ENCODE data around the gene HAP1.
"Not testable (repeated sequence)": the region's sequence is repeated elsewhere in the genome, so short reads cannot be mapped to it uniquely, and the experiment has no call there.

The HAP1 gene

GRCh38 chr17:41734139-41734948, at the start of gene HAP1:
TSS of gene HAP1 (minus strand) at chr17:41734643. CDS start at chr17:41734634, 9 bp downstream.
- no peak for FAIRE-seq

GRCh38 chr17:41782142-41782541, 47.7 kb upstream of the HAP1 start:
- no peak for FAIRE-seq

- FAIRE-seq, result no peak
Measured at GRCh38 chr17:41781404-41782110, 47.1 kb upstream of the HAP1 start.

GRCh38 chr17:41779954-41780353, 45.5 kb upstream of the HAP1 start:
- no peak for FAIRE-seq

- no peak for FAIRE-seq
Measured at GRCh38 chr17:41777574-41778188, 43.2 kb upstream of the HAP1 start.

GRCh38 chr17:41777157-41777573, 42.7 kb upstream of the HAP1 start:
- no peak for FAIRE-seq

- not testable (repeated sequence) for FAIRE-seq
Measured at GRCh38 chr17:41776262-41776900, 41.9 kb upstream of the HAP1 start.

GRCh38 chr17:41775394-41776226, 41.2 kb upstream of the HAP1 start:
- no peak for FAIRE-seq

GRCh38 chr17:41773731-41774193, 39.3 kb upstream of the HAP1 start:
- FAIRE-seq, result no peak

- no peak for FAIRE-seq
Measured at GRCh38 chr17:41773190-41773588, 38.7 kb upstream of the HAP1 start.

GRCh38 chr17:41772586-41773189, 38.2 kb upstream of the HAP1 start:
- FAIRE-seq, result no peak

- no peak for FAIRE-seq
Measured at GRCh38 chr17:41772218-41772585, 37.8 kb upstream of the HAP1 start.

- FAIRE-seq, result no peak
Measured at GRCh38 chr17:41771389-41772206, 37.2 kb upstream of the HAP1 start.

GRCh38 chr17:41769985-41770384, 35.5 kb upstream of the HAP1 start:
- no peak for FAIRE-seq

GRCh38 chr17:41769346-41769862, 35.0 kb upstream of the HAP1 start:
- no peak for FAIRE-seq

GRCh38 chr17:41768682-41769288, 34.3 kb upstream of the HAP1 start:
- FAIRE-seq, result no peak

GRCh38 chr17:41767324-41768042, 33.0 kb upstream of the HAP1 start:
- no peak for FAIRE-seq

- FAIRE-seq, result no peak
Measured at GRCh38 chr17:41766135-41766534, 31.7 kb upstream of the HAP1 start.

GRCh38 chr17:41763327-41763726, 28.9 kb upstream of the HAP1 start:
- no peak for FAIRE-seq
